Psoas muscle (tissue), 8 donors: Measurements from ENCODE around the gene CCDC157. TPM values are rescaled to one million over a fixed set of nuclear protein-coding genes. Genes with fewer than 3 reads are reported as not detected.

Experiments
- ATAC-seq, 4 donors: fragments of 200-7000 bp; cut with Tn5 transposase; one replicate each; pipeline ENCODE4 v1.9.1; 2020; ENCODE audit warnings: moderate library complexity in 3 of 4, mild to moderate bottlenecking in 2 of 4
- DNase-seq, 2 donors: peaks; one replicate each; pipeline ENCODE4 v3.0.0-alpha.2; 2020
- H3K27ac ChIP-seq: fragments of 200-600 bp; one replicate; pipeline ENCODE4 v1.8.0; 2022
- H3K27me3 ChIP-seq, 3 donors: fragments of 200-600 bp in 1 of 3; one replicate each; pipeline versions ENCODE4 v1.6.1 to v1.8.0; 2013 to 2022; ENCODE audit warnings: low read length in 2 of 3, mild to moderate bottlenecking in 2 of 3, moderate library complexity in 1 of 3; ENCODE audit not compliant: insufficient read depth in 3 of 3
- H3K36me3 ChIP-seq, 2 donors: fragments of 200-600 bp in 1 of 2; one replicate each; pipeline versions ENCODE4 v1.6.1 to v1.8.0; 2013 to 2022; ENCODE audit warnings: low read depth in 1 of 2, mild to moderate bottlenecking in 1 of 2, moderate library complexity in 1 of 2; ENCODE audit not compliant: insufficient read depth in 1 of 2
- H3K4me1 ChIP-seq: fragments of 200-600 bp; one replicate; pipeline ENCODE4 v1.8.0; 2022
- H3K4me3 ChIP-seq: fragments of 200-600 bp; one replicate; pipeline ENCODE4 v1.8.0; 2022; ENCODE audit warnings: mild to moderate bottlenecking
- H3K9me3 ChIP-seq: fragments of 200-600 bp; one replicate; pipeline ENCODE4 v1.8.0; 2022
- CTCF ChIP-seq: fragments of 200-600 bp; IDR thresholded peaks from one replicate; pipeline ENCODE4 v1.8.0; 2022; ENCODE audit warnings: antibody characterized with exemption
- WGBS, 3 donors: extraction: QIAGEN DNeasy Blood & Tissue Kit; methylation state at CpG; one replicate each; pipeline versions ENCODE4 v1.1.6 to v1.1.7; 2013; 5-methylcytosine and 5-hydroxymethylcytosine counted together
- intact Hi-C, 2 donors: fragments of 100-400 bp; cut with DNase I; formaldehyde crosslinking; loops; one replicate each; pipeline versions ENCODE4 v1.11.0 to v1.14.2; 2022
- polyA plus RNA-seq, 3 donors: library from polyadenylated mRNA; stranded (reverse); fragments of 200-250 nt; gene quantifications; one replicate each; pipeline ENCODE4 v1.2.3, GENCODE V29; 2013
- total RNA-seq, 4 donors: library from RNA; stranded (reverse); fragmentation: NEBNext Ultra II Directional in 2 of 4; extraction: Animal tissue kit (Norgen Biotek cat#: 25700) in 2 of 4; gene quantifications; one replicate each; pipeline versions ENCODE4 v1.2.1 to v1.2.4, GENCODE V29; 2021 to 2023
- donor health status: healthy with polysubstance abuse.
- donor health status: DM: no; HTN: no; CAD: no; lungs with moderate emphysema.
- donor health status: Bipolar disorder and iron deficiency.
- donor health status: healthy.
- donor health status: DM: yes; HTN: yes; CAD: no.
- donor health status: DM: no; HTN: no; CAD: no.
- donor health status: DM: no; HTN: no; CAD: no.
- donor health status: DM: yes; HTN: yes; CAD: no.

Gene CCDC157
- total and polyA plus RNA-seq, 7 donors: 0.17 to 2.6 (median 0.88) TPM

GRCh38 chr22:30386960-30387827, 30.4 kb downstream of the CCDC157 start, which contains the start of gene RNF215:
Gene RNF215 (minus strand): TSS chr22:30387411. CDS start chr22:30387313, 98 bp downstream.
- H3K36me3 ChIP-seq: peaks cover 0 to 13% of the 10 kb centered on the region in 2 donors
- peak within 1 kb of the TSS; percentile 70 for H3K4me3 ChIP-seq
- 1 to 2% (median 2%) methylated on average over 30 to 94 of the region's 95 CpGs for WGBS, 3 donors
- DNase-seq (peak; percentile 85 to 92), ATAC-seq (peak; percentile 93 to 97 (median 95))
- intact Hi-C loops: loop anchor here (1.0 to 5.0 kb wide), 5 partner anchors 98 to 280 kb away; partner anchors contain the start of gene CASTOR1 (in 1 of the 2)
- no peaks in the 10 kb centered on the region for H3K9me3 ChIP-seq
- H3K27ac ChIP-seq: peak within 1 kb of the TSS; percentile 60
- H3K4me1 ChIP-seq: peaks cover 8% of the 10 kb centered on the region
- peak; percentile 99 for TF ChIP-seq CTCF
- H3K27me3 ChIP-seq: no peaks in the 10 kb centered on the region

- H3K4me1 ChIP-seq: peaks cover 6% of the 10 kb centered on the region
- peak; percentile 58 to 73 for DNase-seq
- peak; percentile 44 to 59 (median 50) for ATAC-seq
- 68 to 74% (median 69%) methylated on average over 5 of the region's 5 CpGs for WGBS, 3 donors
- no peak overlapping the region for H3K27ac ChIP-seq
- no peak overlapping the region for H3K4me3 ChIP-seq
- H3K27me3 ChIP-seq: peaks cover 0 to 17% (median 0%) of the 10 kb centered on the region in 3 donors
- intact Hi-C loops: loop anchor here (1.0 to 5.0 kb wide), 4 partner anchors 36 to 94 kb away; partner anchors contain the start of gene MTFP1 (in 1 of the 2)
- TF ChIP-seq CTCF: peak; percentile 70
- no peaks in the 10 kb centered on the region for H3K36me3 ChIP-seq
- H3K9me3 ChIP-seq: no peaks in the 10 kb centered on the region
Measured at GRCh38 chr22:30390974-30391691, 34.3 kb downstream of the CCDC157 start.

GRCh38 chr22:30392661-30393321, 36.0 kb downstream of the CCDC157 start:
- DNase-seq (no peak), ATAC-seq (no peak)
- H3K4me3 ChIP-seq: no peak overlapping the region
- H3K27ac ChIP-seq: no peak overlapping the region
- H3K4me1 ChIP-seq: peaks cover 9% of the 10 kb centered on the region
- no peaks in the 10 kb centered on the region for H3K9me3 ChIP-seq
- TF ChIP-seq CTCF: no peak
- intact Hi-C loops: loop anchor here in 1 of 2 donors (5.0 kb wide), 1 partner anchor 35 kb away; the partner anchor contains the start of gene MTFP1
- peaks cover 0 to 34% (median 2%) of the 10 kb centered on the region in 3 donors for H3K27me3 ChIP-seq
- 60 to 70% (median 66%) methylated on average over 9 of the region's 9 CpGs for WGBS, 3 donors
- no peaks in the 10 kb centered on the region for H3K36me3 ChIP-seq

- DNase-seq (no peak), ATAC-seq (no peak)
- TF ChIP-seq CTCF: no peak
- 79 to 88% (median 82%) methylated on average over 7 of the region's 7 CpGs for WGBS, 3 donors
- Histone ChIP-seq H3K4me3 (no peak overlapping the region), H3K4me1 (peaks cover 9% of the 10 kb centered on the region), H3K9me3 (no peaks in the 10 kb centered on the region), H3K27me3 (peaks cover 0 to 39% (median 2%) of the 10 kb centered on the region in 3 donors), H3K36me3 (no peaks in the 10 kb centered on the region), H3K27ac (no peak overlapping the region)
- intact Hi-C loops: loop anchor here in 1 of 2 donors (5.0 kb wide), 1 partner anchor 34 kb away; the partner anchor contains the start of gene MTFP1
Measured at GRCh38 chr22:30393322-30393680, 36.5 kb downstream of the CCDC157 start.
